ENCODE results near the gene NUP153. TPM values are rescaled to one million over a fixed set of nuclear protein-coding genes. Genes with fewer than 3 reads are reported as not detected.
A peak's percentile ranks its signal among the peaks of the same experiment; 100 is the strongest.

NUP153 gene
- total RNA-seq, 1 donor from 2014 or later = 13.2 TPM

GRCh38 chr6:17653198-17653882 is 53.4 kb downstream of the NUP153 start:
- TF ChIP-seq CTCF (IDR thresholded peaks at IDR 0.05; ENCODE audit: insufficient read depth, low read length, severe bottlenecking) = no peak
- FAIRE-seq (no peak), DNase-seq (ENCODE audit: low read depth) (peak; percentile 10)
- H3K4me3 ChIP-seq (ENCODE audit: low read depth, low read length) = no peak overlapping the region
- no peaks in the 10 kb centered on the region for H3K27me3 ChIP-seq (ENCODE audit: control insufficient read depth, insufficient read depth, low read length)
- peaks cover 2% of the 10 kb centered on the region for H3K36me3 ChIP-seq (ENCODE audit: control insufficient read depth, insufficient read depth, low read length)

GRCh38 chr6:17650656-17651309 is 55.9 kb downstream of the NUP153 start:
- no peak for TF ChIP-seq CTCF (IDR thresholded peaks at IDR 0.05; ENCODE audit: insufficient read depth, low read length, severe bottlenecking)
- DNase-seq (ENCODE audit: low read depth) (peak; percentile 15), FAIRE-seq (no peak)
- H3K36me3 ChIP-seq (ENCODE audit: control insufficient read depth, insufficient read depth, low read length) = peaks cover 3% of the 10 kb centered on the region
- no peaks in the 10 kb centered on the region for H3K27me3 ChIP-seq (ENCODE audit: control insufficient read depth, insufficient read depth, low read length)
- no peak overlapping the region for H3K4me3 ChIP-seq (ENCODE audit: low read depth, low read length)

- FAIRE-seq = no peak
- H3K36me3 ChIP-seq (ENCODE audit: control insufficient read depth, insufficient read depth, low read length) = peaks cover 3% of the 10 kb centered on the region
- no peak for DNase-seq (ENCODE audit: low read depth)
- H3K27me3 ChIP-seq (ENCODE audit: control insufficient read depth, insufficient read depth, low read length) = no peaks in the 10 kb centered on the region
- TF ChIP-seq CTCF (IDR thresholded peaks at IDR 0.05; ENCODE audit: insufficient read depth, low read length, severe bottlenecking) = no peak
- H3K4me3 ChIP-seq (ENCODE audit: low read depth, low read length) = no peak overlapping the region
Observed at GRCh38 chr6:17648745-17649144, 58.0 kb downstream of the NUP153 start.

GRCh38 chr6:17640477-17640917 is 66.2 kb downstream of the NUP153 start:
- Histone ChIP-seq H3K4me3 (ENCODE audit: low read depth, low read length) (no peak overlapping the region), H3K36me3 (ENCODE audit: control insufficient read depth, insufficient read depth, low read length) (peaks cover 6% of the 10 kb centered on the region), H3K27me3 (ENCODE audit: control insufficient read depth, insufficient read depth, low read length) (no peaks in the 10 kb centered on the region)
- no peak for TF ChIP-seq CTCF (IDR thresholded peaks at IDR 0.05; ENCODE audit: insufficient read depth, low read length, severe bottlenecking)
- no peak for FAIRE-seq
- peak; percentile 10 for DNase-seq (ENCODE audit: low read depth)

- no peaks in the 10 kb centered on the region for H3K27me3 ChIP-seq (ENCODE audit: control insufficient read depth, insufficient read depth, low read length)
- no peak for TF ChIP-seq CTCF (IDR thresholded peaks at IDR 0.05; ENCODE audit: insufficient read depth, low read length, severe bottlenecking)
- no peak for DNase-seq (ENCODE audit: low read depth)
- H3K4me3 ChIP-seq (ENCODE audit: low read depth, low read length) = no peak overlapping the region
- no peak for FAIRE-seq
- peaks cover 8% of the 10 kb centered on the region for H3K36me3 ChIP-seq (ENCODE audit: control insufficient read depth, insufficient read depth, low read length)
Observed at GRCh38 chr6:17638212-17638715, 68.5 kb downstream of the NUP153 start.

Data from bronchial epithelial cell (primary cell).